T-helper 1 cell (primary cell): ENCODE measurements around the gene EEF2K.
A peak's percentile ranks its signal among the peaks of the same experiment; 100 is the strongest.

Source experiments
- DNase-seq, 5 donors: peaks; one replicate each; pipeline ENCODE4 v3.0.0-alpha.2; 2012 to 2020

Gene EEF2K

DNA sequence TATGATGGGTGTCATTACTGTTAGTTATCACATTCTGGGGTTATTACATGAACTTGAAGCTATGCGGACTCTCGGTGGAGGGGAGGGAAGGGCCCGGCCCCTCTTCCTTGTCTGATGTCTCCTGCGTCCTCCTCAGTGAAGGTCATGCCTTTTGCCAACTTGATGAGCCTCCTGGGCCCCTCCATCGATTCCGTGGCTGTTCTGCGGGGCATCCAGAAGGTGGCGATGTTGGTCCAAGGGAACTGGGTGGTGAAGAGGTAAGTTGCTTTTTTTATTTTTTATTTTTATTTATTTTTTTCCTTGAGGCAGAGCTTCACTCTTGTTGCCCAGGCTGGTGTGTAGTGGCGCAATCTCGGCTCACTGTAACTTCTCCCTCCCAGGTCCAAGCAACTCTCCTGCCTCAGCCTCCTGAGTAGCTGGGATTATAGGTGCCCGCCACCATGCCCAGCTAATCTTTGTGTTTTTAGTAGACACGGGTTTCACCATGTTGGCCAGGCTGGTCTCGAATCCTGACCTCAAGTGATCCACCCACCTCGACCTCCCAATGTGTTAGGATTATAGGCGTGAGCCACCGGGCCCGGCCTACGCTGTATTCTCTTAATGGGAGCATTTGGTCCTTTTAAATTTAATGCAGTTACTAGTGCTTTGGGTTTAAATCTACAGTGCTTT, 112.7 kb downstream of the EEF2K start:
- DNase-seq, result peak in 4 of 5 donors; percentile 34 to 59 (median 44)

- no peak for DNase-seq
Measured at GRCh38 chr16:22320572-22321339, 114.7 kb downstream of the EEF2K start.

DNA sequence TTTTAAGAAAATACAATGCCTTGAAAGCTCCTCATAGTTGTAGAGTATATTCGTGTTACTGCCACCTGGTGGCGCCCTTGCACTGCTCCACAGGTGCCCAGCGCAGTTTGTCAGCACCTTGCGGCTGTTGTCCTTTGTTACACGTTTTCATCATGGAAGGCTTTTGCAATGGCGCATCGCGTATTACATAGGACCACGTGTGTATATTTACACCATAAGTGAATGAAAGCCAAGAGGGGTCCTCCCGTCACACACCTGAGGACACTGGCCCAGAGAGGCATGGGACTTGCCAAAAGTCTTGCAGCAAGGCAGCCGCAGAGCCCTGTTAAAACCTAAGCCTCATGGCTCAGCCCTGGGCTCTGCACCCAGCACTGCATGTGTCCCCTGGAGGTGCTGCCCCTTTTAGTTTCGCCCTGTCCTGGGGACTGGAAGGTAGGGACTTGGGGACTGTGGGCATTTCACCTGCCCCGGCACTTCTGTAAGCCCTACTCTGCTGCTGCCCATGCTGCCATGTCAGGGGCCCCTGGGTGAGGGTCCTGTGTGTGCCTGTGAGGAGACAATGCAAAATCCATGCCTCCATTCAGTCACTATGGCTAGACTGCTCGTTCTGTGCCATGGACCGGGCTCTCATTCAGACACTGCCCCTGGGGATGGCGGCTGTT, 115.4 kb downstream of the EEF2K start:
- DNase-seq, result peak; percentile 55 to 77 (median 66)

GRCh38 chr16:22322021-22322471, 116.0 kb downstream of the EEF2K start:
- no peak for DNase-seq

GRCh38 chr16:22322741-22323140, 116.7 kb downstream of the EEF2K start:
- DNase-seq, result no peak

GRCh38 chr16:22323173-22323958, 117.3 kb downstream of the EEF2K start:
- DNase-seq, result no peak

- DNase-seq, result no peak
Measured at GRCh38 chr16:22323959-22324786, 118.1 kb downstream of the EEF2K start.

GRCh38 chr16:22324787-22325597, 118.9 kb downstream of the EEF2K start:
- no peak for DNase-seq

DNA sequence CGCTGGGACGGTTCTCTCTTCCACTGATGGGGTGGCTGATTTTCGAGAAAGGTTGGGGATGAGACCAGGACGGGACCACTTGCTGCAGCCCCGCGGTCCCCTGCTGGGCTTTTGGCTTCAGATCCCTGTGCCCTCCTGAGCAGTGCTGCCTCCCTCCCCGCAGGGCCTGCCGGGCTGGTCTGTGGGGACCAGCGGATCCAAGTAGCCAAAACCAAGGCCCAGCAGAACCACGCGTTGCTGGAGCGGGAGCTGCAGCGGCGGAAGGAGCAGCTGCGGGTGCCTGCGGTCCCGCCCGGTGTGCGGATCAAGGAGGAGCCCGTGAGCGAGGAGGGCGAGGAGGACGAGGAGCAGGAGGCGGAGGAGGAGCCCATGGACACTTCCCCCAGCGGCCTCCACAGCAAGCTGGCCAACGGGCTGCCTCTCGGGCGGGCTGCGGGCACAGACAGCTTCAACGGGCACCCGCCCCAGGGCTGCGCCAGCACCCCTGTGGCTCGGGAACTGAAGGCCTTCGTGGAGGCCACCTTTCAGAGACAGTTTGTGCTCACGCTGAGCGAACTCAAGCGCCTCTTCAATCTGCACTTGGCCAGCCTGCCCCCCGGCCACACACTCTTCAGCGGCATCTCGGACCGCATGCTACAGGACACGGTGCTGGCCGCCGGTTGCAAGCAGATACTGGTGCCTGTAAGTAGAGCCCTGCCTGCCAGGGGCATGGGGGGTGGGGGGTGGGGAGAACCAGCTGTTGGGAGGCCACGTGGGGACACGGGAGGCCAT, 119.7 kb downstream of the EEF2K start:
- no peak for DNase-seq

- DNase-seq, result no peak
Measured at GRCh38 chr16:22326369-22326652, 120.2 kb downstream of the EEF2K start.

GRCh38 chr16:22326771-22327445, 120.8 kb downstream of the EEF2K start:
- DNase-seq, result no peak

DNA sequence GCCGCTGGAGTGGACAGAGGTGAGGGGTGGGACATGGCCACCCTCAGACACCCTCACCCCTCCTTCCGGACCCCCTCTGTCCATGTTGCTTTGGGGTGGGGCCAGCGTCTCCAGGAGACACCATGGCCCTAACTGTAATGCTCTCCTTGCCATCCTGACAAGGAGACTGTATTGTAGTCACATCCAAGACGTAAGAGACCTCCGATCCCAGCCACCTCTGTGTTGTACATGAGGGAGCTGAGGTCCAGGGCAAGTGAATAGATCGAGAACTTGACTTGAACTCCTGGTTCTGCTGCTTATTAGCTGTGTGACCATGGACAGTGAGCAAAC, 121.3 kb downstream of the EEF2K start:
- no peak for DNase-seq

DNA sequence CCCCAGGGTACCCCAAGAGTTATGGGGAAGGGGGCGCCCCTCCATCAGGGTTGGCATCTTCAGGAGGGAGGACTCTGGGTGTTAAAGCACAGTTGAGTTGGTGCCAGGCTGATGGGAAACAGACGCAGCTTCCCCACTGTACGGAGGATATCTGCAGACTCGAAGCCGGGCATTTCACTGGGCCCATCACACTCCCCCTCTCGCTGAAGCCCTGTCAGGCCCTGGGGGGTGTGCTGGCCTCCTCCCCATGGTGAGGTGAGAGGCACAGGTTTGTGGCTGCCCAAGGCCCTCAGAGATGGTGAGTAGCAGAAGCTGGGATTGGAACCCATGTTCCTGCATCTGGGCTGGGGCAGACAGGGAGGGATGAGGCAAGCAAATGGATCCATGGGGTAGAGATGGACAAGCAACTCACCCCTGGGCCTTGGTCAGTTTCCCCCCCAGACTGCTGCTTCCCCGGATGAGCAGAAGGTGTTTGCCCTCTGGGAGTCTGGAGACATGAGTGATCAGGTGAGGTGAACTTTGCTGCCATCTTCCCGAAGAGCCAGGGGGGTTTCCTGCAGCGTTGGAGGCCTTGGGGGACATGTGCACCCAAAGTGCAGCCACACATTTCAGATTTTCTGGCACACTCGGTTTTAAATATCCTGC, 122.1 kb downstream of the EEF2K start:
- no peak for DNase-seq

DNA sequence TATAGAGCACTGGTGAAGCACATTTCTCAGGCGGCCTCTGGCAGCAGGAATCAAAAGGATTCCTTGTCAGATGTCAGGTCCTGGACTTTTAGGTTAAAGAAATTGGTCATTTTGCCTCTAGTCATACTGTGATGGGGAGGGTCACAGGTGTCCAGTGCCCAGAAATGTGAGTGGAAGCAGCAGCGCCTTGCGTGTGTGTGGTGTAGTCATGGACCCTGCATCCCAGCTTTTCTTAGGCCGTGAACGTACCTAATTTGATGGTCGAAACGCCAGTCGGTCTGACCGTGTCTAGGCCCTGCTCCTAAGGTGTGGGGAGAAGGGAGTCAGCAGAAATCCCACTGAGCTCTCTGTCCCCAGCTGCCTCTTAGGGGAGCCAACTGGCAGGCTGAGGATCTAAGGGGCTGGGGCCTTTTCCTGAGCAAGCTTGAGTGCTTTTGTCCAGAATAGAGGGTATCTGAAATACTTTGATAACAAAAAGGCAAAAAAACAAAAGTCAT, 123.2 kb downstream of the EEF2K start:
- no peak for DNase-seq

GRCh38 chr16:22330326-22330725, 124.2 kb downstream of the EEF2K start:
- no peak for DNase-seq

GRCh38 chr16:22333457-22333994, 127.4 kb downstream of the EEF2K start:
- DNase-seq, result no peak

DNA sequence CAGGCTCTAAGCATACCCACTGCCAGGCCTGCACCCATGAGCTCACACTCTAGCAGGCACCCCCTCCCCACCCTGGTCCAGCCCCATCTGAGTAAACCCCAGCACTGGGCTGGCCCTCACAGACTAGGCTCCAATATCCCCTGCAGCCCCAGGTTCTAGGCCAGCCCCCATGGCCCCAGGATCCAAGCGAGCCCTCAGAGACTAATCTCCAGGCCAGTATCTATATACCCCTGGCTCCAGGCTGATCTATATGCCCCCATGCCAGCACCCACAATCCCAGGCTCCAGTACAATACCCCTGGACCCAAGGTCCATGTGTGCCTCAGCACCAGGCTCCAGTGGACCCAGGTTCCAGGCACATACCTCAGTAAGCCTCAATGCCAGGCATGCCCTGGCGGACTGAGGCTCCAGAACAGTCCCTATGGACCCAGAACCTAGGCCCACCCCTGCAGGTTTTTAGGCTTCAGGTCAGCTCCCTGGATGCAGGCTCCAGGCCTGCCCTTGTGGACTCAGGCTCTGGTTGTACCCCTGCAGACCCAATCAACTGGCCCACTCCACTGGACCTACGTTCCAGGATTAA, 129.7 kb downstream of the EEF2K start:
- no peak for DNase-seq

DNA sequence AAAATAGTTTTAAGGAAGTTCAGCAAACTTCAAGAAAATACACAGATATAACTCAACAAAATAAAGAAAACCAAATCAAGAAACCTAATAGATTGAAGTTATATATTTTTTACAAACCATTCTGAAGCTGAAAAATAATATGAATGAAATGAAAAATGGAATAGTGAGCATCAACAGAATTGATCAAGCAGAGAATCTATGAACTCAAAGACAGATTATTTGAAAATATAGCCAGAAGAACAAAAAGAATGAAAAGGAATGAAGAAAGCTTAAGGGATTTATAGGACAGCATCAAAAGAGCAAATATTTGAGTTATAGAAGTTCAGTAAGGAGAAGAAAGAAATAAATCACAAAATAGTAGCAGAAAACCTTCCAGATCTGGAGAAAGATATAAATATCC, 130.5 kb downstream of the EEF2K start:
- DNase-seq, result no peak

GRCh38 chr16:22337045-22337444, 131.0 kb downstream of the EEF2K start:
- DNase-seq, result no peak
